Keratinocyte (primary cell): ENCODE measurements around the gene CA11. TPM values are rescaled to one million over a fixed set of nuclear protein-coding genes. Genes with fewer than 3 reads are reported as not detected.

Source experiments
- DNase-seq: peaks from one replicate; pipeline ENCODE4 v3.0.0-alpha.2; 2011; ENCODE audit warnings: low read depth, missing footprints, low spot score
- FAIRE-seq: peaks from 2 replicates; lab custom pipeline; 2011; peaks lifted over from hg19 to GRCh38; lab: Jason Lieb, UNC
- H2AFZ ChIP-seq: 2 replicates; pipeline ENCODE4 v1.6.0; 2012; ENCODE audit warnings: low read length, control low read depth, inconsistent platforms; ENCODE audit not compliant: control insufficient read depth
- H3K27ac ChIP-seq: 2 replicates; pipeline ENCODE4 v1.5.1; 2011; ENCODE audit warnings: low read length; ENCODE audit not compliant: control insufficient read depth, insufficient read depth
- H3K27me3 ChIP-seq: 3 replicates; pipeline ENCODE4 v1.6.0; 2011; ENCODE audit warnings: low read length; ENCODE audit not compliant: control insufficient read depth, insufficient read depth; ENCODE audit errors: extremely low read depth
- H3K36me3 ChIP-seq, 2 experiments: 2 replicates in 1 of 2; 3 replicates in 1 of 2; pipeline ENCODE4 v1.5.1; 2011; ENCODE audit warnings: low read length in 2 of 2, mild to moderate bottlenecking in 1 of 2; ENCODE audit not compliant: control insufficient read depth in 2 of 2, insufficient read depth in 2 of 2; ENCODE audit errors: extremely low read depth in 1 of 2
- H3K4me1 ChIP-seq: 3 replicates; pipeline ENCODE4 v1.5.1; 2011; ENCODE audit warnings: low read length; ENCODE audit not compliant: control insufficient read depth, insufficient read depth; ENCODE audit errors: extremely low read depth
- H3K4me2 ChIP-seq: 3 replicates; pipeline ENCODE4 v1.6.0; 2011; ENCODE audit warnings: low read depth, low read length; ENCODE audit not compliant: control insufficient read depth, insufficient read depth; ENCODE audit errors: extremely low read depth
- H3K4me3 ChIP-seq, 3 experiments: fragments of 200-600 bp in 1 of 3; sonication (generic) in 1 of 3; 2 replicates in 2 of 3; 3 replicates in 1 of 3; pipeline ENCODE4 v1.5.1; 2011 to 2016; ENCODE audit warnings: low read length in 3 of 3, mild to moderate bottlenecking in 3 of 3, control low read depth in 2 of 3, inconsistent platforms in 1 of 3, low read depth in 1 of 3, mixed read lengths in 1 of 3, mixed run types in 1 of 3, moderate library complexity in 1 of 3; ENCODE audit not compliant: control insufficient read depth in 2 of 3, insufficient read depth in 2 of 3; ENCODE audit errors: extremely low read depth in 1 of 3
- H3K79me2 ChIP-seq: 2 replicates; pipeline ENCODE4 v1.6.0; 2012; ENCODE audit warnings: low read length; ENCODE audit not compliant: control insufficient read depth, insufficient read depth
- H3K9ac ChIP-seq: 3 replicates; pipeline ENCODE4 v1.6.0; 2011; ENCODE audit warnings: low read length; ENCODE audit not compliant: control insufficient read depth, insufficient read depth; ENCODE audit errors: extremely low read depth
- H3K9me1 ChIP-seq: 3 replicates; pipeline ENCODE4 v1.6.0; 2011; ENCODE audit warnings: low read length; ENCODE audit not compliant: control insufficient read depth, insufficient read depth; ENCODE audit errors: extremely low read depth
- H3K9me3 ChIP-seq: 2 replicates; pipeline ENCODE4 v1.5.1; 2012; ENCODE audit warnings: low read depth, low read length; ENCODE audit not compliant: control insufficient read depth
- H4K20me1 ChIP-seq: 3 replicates; pipeline ENCODE4 v1.6.0; 2011; ENCODE audit warnings: low read length; ENCODE audit not compliant: control insufficient read depth, insufficient read depth; ENCODE audit errors: extremely low read depth
- EZH2 ChIP-seq: IDR thresholded peaks from one replicate; pipeline ENCODE4 v1.6.1; 2012; ENCODE audit warnings: inconsistent platforms, mild to moderate bottlenecking, low read length, moderate library complexity
- dilution Hi-C: fragments of 300-500 bp; cut with MboI; formaldehyde crosslinking; loops from one replicate; pipeline ENCODE4 v1.7.0; 2020; ENCODE audit warnings: low sequenced_read_pairs; ENCODE audit not compliant: extremely low pct_ligation_motif_present
- polyA plus RNA-seq, 5 experiments: library from polyadenylated mRNA; depleted of rRNA in 3 of 5; stranded (reverse) in 3 of 5; stranded (forward) in 1 of 5; unstranded in 1 of 5; fragments of >200 nt; gene quantifications; 1 replicate in 1 of 5; 2 replicates in 3 of 5; 3 replicates in 1 of 5; pipeline versions ENCODE4 v1.2.1 to v1.2.3, GENCODE V29; 2011 to 2012; ENCODE audit warnings: missing spikeins in 2 of 5, low read depth in 1 of 5, low replicate concordance in 1 of 5
- TF ChIP-seq, protein P1 (sequence below), 3 experiments: IDR thresholded peaks in 1 of 3; conservative IDR thresholded peaks in 1 of 3; optimal IDR thresholded peaks in 1 of 3; 2 replicates in 2 of 3; 3 replicates in 1 of 3; pipeline versions ENCODE3 to v1.5.1; 2011; ENCODE audit warnings: low read length in 3 of 3, mild to moderate bottlenecking in 3 of 3, moderate library complexity in 2 of 3, control low read depth in 1 of 3, inconsistent platforms in 1 of 3; ENCODE audit not compliant: insufficient read depth in 2 of 3; ENCODE audit errors: extremely low read depth in 1 of 3

CA11 gene
- polyA plus RNA-seq, 1 donor (not counting 4 experiments of a cell fraction or from before 2014, with no cell fraction given): 1.6 TPM

GRCh38 chr19:48614436-48615230 lies 31.4 kb downstream of the CA11 start, which contains the start of gene FAM83E:
Gene FAM83E (minus strand): TSS chr19:48615076. CDS start chr19:48613372, 1,704 bp downstream.
- Histone ChIP-seq H3K4me3 (peak within 1 kb of the TSS in 1 of 3 experiments; percentile 19), H3K9me3 (no peaks in the 10 kb centered on the region), H3K36me3 (peaks cover 20 to 36% of the 10 kb centered on the region in 2 experiments), H3K27me3 (no peaks in the 10 kb centered on the region), H4K20me1 (peaks cover 32% of the 10 kb centered on the region), H3K27ac (no peak within 1 kb of the TSS), H3K9ac (peak within 1 kb of the TSS; percentile 98), H3K4me2 (peak within 1 kb of the TSS; percentile 95), H3K79me2 (peaks cover 37% of the 10 kb centered on the region), H2AFZ (no peak within 1 kb of the TSS), H3K9me1 (peaks cover 5% of the 10 kb centered on the region), H3K4me1 (peaks cover 34% of the 10 kb centered on the region)
- dilution Hi-C loops: no loop called here
- DNase-seq: no peak
- no peak for TF ChIP-seq EZH2
- TF ChIP-seq, protein P1, sequence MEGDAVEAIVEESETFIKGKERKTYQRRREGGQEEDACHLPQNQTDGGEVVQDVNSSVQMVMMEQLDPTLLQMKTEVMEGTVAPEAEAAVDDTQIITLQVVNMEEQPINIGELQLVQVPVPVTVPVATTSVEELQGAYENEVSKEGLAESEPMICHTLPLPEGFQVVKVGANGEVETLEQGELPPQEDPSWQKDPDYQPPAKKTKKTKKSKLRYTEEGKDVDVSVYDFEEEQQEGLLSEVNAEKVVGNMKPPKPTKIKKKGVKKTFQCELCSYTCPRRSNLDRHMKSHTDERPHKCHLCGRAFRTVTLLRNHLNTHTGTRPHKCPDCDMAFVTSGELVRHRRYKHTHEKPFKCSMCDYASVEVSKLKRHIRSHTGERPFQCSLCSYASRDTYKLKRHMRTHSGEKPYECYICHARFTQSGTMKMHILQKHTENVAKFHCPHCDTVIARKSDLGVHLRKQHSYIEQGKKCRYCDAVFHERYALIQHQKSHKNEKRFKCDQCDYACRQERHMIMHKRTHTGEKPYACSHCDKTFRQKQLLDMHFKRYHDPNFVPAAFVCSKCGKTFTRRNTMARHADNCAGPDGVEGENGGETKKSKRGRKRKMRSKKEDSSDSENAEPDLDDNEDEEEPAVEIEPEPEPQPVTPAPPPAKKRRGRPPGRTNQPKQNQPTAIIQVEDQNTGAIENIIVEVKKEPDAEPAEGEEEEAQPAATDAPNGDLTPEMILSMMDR (optimal IDR thresholded peaks at IDR 0.05 in 1 of 3, IDR thresholded peaks at IDR 0.05 in 1 of 3, conservative IDR thresholded peaks at IDR 0.05 in 1 of 3; ENCODE audit: extremely low read depth in 1 of 3, insufficient read depth in 2 of 3, low read length in 3 of 3): no peak
- no peak for FAIRE-seq

- Histone ChIP-seq H3K4me1 (peaks cover 33% of the 10 kb centered on the region), H3K27ac (no peak overlapping the region), H3K36me3 (peaks cover 20 to 36% of the 10 kb centered on the region in 2 experiments), H3K9me3 (no peaks in the 10 kb centered on the region), H2AFZ (no peak overlapping the region), H3K9ac (no peak overlapping the region), H4K20me1 (peaks cover 32% of the 10 kb centered on the region), H3K9me1 (peaks cover 5% of the 10 kb centered on the region), H3K79me2 (peaks cover 37% of the 10 kb centered on the region), H3K4me2 (no peak overlapping the region), H3K27me3 (no peaks in the 10 kb centered on the region), H3K4me3 (no peak overlapping the region)
- dilution Hi-C loops: no loop called here
- no peak for TF ChIP-seq EZH2
- TF ChIP-seq, protein P1 (optimal IDR thresholded peaks at IDR 0.05 in 1 of 3, IDR thresholded peaks at IDR 0.05 in 1 of 3, conservative IDR thresholded peaks at IDR 0.05 in 1 of 3; ENCODE audit: extremely low read depth in 1 of 3, insufficient read depth in 2 of 3, low read length in 3 of 3): no peak
- DNase-seq (no peak), FAIRE-seq (no peak)
Observed at GRCh38 chr19:48613852-48614435, 32.0 kb downstream of the CA11 start.
